GM19025 (cell line): ENCODE data around the gene SPC25.
"Not testable (repeated sequence)": the region's sequence is repeated elsewhere in the genome, so short reads cannot be mapped to it uniquely, and the experiment has no call there.

ENCODE experiments used
- ATAC-seq: cut with Tn5 transposase; IDR thresholded peaks from one replicate; pipeline ENCODE4 v1.9.1; 2021; ENCODE audit warnings: mild to moderate bottlenecking, low read depth, moderate library complexity; ENCODE audit not compliant: unreplicated experiment

SPC25 gene

GRCh38 chr2:168904358-168904757 lies 14.1 kb upstream of the SPC25 start:
- ATAC-seq: no peak

- no peak for ATAC-seq
Observed at GRCh38 chr2:168903888-168904287, 13.7 kb upstream of the SPC25 start.

- no peak for ATAC-seq
Observed at GRCh38 chr2:168901003-168901402, 10.8 kb upstream of the SPC25 start, which contains the start of gene G6PC2. Gene G6PC2, plus strand, starts transcription at chr2:168901291. Its CDS starts 41 bp downstream, at chr2:168901332.

GRCh38 chr2:168897449-168897848 lies 7.2 kb upstream of the SPC25 start:
- ATAC-seq: no peak

- no peak for ATAC-seq
Observed at GRCh38 chr2:168896783-168897182, 6.6 kb upstream of the SPC25 start.

GRCh38 chr2:168895771-168896170 lies 5.5 kb upstream of the SPC25 start:
- ATAC-seq: no peak

- no peak for ATAC-seq
Observed at GRCh38 chr2:168894720-168895119, 4.5 kb upstream of the SPC25 start.

- ATAC-seq: no peak
Observed at GRCh38 chr2:168894101-168894500, 3.9 kb upstream of the SPC25 start.

GRCh38 chr2:168892327-168892726 lies 2.1 kb upstream of the SPC25 start:
- ATAC-seq: no peak

GRCh38 chr2:168889635-168890005 lies 610 bp downstream of the SPC25 start:
- ATAC-seq: no peak

- no peak for ATAC-seq
Observed at GRCh38 chr2:168884975-168885374, 5.3 kb downstream of the SPC25 start.

GRCh38 chr2:168882163-168882562 lies 8.1 kb downstream of the SPC25 start:
- ATAC-seq: not testable (repeated sequence)

- ATAC-seq: no peak
Observed at GRCh38 chr2:168874368-168875054, 15.7 kb downstream of the SPC25 start.

- ATAC-seq: not testable (repeated sequence)
Observed at GRCh38 chr2:168870824-168871223, 19.4 kb downstream of the SPC25 start.

- ATAC-seq: not testable (repeated sequence)
Observed at GRCh38 chr2:168870369-168870768, 19.9 kb downstream of the SPC25 start.

GRCh38 chr2:168867164-168867563 lies 23.1 kb downstream of the SPC25 start:
- ATAC-seq: not testable (repeated sequence)

- no peak for ATAC-seq
Observed at GRCh38 chr2:168858146-168858545, 32.1 kb downstream of the SPC25 start.

GRCh38 chr2:168855601-168856000 lies 34.6 kb downstream of the SPC25 start:
- no peak for ATAC-seq

GRCh38 chr2:168854651-168855050 lies 35.6 kb downstream of the SPC25 start:
- no peak for ATAC-seq

- no peak for ATAC-seq
Observed at GRCh38 chr2:168853471-168853870, 36.8 kb downstream of the SPC25 start.

GRCh38 chr2:168852481-168852880 lies 37.7 kb downstream of the SPC25 start:
- ATAC-seq: no peak

GRCh38 chr2:168851674-168852320 lies 38.4 kb downstream of the SPC25 start:
- no peak for ATAC-seq
